ENCODE measurements around the gene SERTAD1. TPM values are rescaled to one million over a fixed set of nuclear protein-coding genes. Genes with fewer than 3 reads are reported as not detected.
A peak's percentile ranks its signal among the peaks of the same experiment; 100 is the strongest.

The SERTAD1 gene
- total and polyA plus RNA-seq, 2 donors (not counting 1 experiment from before 2014, with no cell fraction given): 11.9 to 59.4 TPM

- POLR2A ChIA-PET: interaction anchor here (1.2 to 5.8 kb wide), 2 partner anchors 10 to 20 kb away, joined by 3 to 63 read pairs; partner anchors contain the start of gene SERTAD3
- TF ChIP-seq CTCF (IDR thresholded peaks at IDR 0.05) (no peak), EZH2 (IDR thresholded peaks at IDR 0.05; ENCODE audit: borderline replicate concordance, insufficient read depth, low read depth, low read length, poor library complexity, severe bottlenecking) (no peak)
- H3K9me3 ChIP-seq (ENCODE audit: control extremely low read depth in 1 of 3, control insufficient read depth in 2 of 3, insufficient read depth in 1 of 3, low read length in 2 of 3): no peaks in the 10 kb centered on the region
- WGBS (ENCODE audit: insufficient coverage): 100% methylated on average over 1 of the region's 6 CpGs
- H2AFZ ChIP-seq (ENCODE audit: insufficient read depth, low read depth, low read length, poor library complexity, severe bottlenecking): no peak overlapping the region
- H3K36me3 ChIP-seq (replicated peaks in 1 of 2; ENCODE audit: control extremely low read depth in 1 of 2, control insufficient read depth in 1 of 2, extremely low read depth in 1 of 2, insufficient read depth in 2 of 2, low read length in 1 of 2): peaks cover 0 to 9% of the 10 kb centered on the region in 2 experiments
- H3K27ac ChIP-seq (ENCODE audit: low read length in 2 of 2): no peak overlapping the region
- intact Hi-C loops (cut with micrococcal nuclease): no loop called here
- H3K4me2 ChIP-seq (replicated peaks; ENCODE audit: low read depth, low read length, poor library complexity, severe bottlenecking): peak overlapping the region; percentile 92
- no peaks in the 10 kb centered on the region for H3K27me3 Mint-ChIP-seq
- H4K20me1 ChIP-seq (ENCODE audit: control insufficient read depth, insufficient read depth, low read length, poor library complexity, severe bottlenecking): no peaks in the 10 kb centered on the region
- H3K79me2 ChIP-seq (ENCODE audit: control insufficient read depth, insufficient read depth, low read length): peaks cover 26% of the 10 kb centered on the region
- CTCF ChIA-PET: interaction anchor here (0.5 to 9.5 kb wide), 7 partner anchors 12 to 138 kb away, joined by 3 to 86 read pairs (median 5); partner anchors contain the start of genes BLVRB, SERTAD3 and SPTBN4
- H3K4me1 Mint-ChIP-seq: peaks cover 32% of the 10 kb centered on the region
- H3K27me3 ChIP-seq (replicated peaks in 1 of 4; ENCODE audit: control extremely low read depth in 1 of 4, control insufficient read depth in 3 of 4, insufficient read depth in 4 of 4, low read length in 3 of 4): no peaks in the 10 kb centered on the region
- H3K4me3 ChIP-seq (ENCODE audit: control extremely low read depth in 1 of 5, extremely low read depth in 1 of 5, insufficient read depth in 1 of 5, low read depth in 2 of 5, low read length in 4 of 5): no peak overlapping the region
- H3K27ac Mint-ChIP-seq: no peak overlapping the region
- H3K9me3 Mint-ChIP-seq (ENCODE audit: insufficient read depth): no peaks in the 10 kb centered on the region
- no peak overlapping the region for H3K9ac ChIP-seq (ENCODE audit: low read length)
- H3K4me3 Mint-ChIP-seq: peak overlapping the region; percentile 34
- H3K4me1 ChIP-seq (ENCODE audit: control insufficient read depth in 2 of 2, insufficient read depth in 2 of 2, low read length in 2 of 2): peaks cover 14 to 28% of the 10 kb centered on the region in 2 donors
- DNase-seq (no peak), ATAC-seq (ENCODE audit: low read depth) (no peak)
Observed at GRCh38 chr19:40423938-40424337, 1.9 kb downstream of the SERTAD1 start.

GRCh38 chr19:40422748-40423566 lies 2.8 kb downstream of the SERTAD1 start:
- CTCF ChIA-PET: interaction anchor here (1.3 to 9.5 kb wide), 4 partner anchors 19 to 118 kb away, joined by 4 to 87 read pairs (median 46); partner anchors contain the start of genes BLVRB, SERTAD3 and SPTBN4
- 98% methylated on average over 25 of the region's 31 CpGs for WGBS (ENCODE audit: insufficient coverage)
- Histone ChIP-seq H3K79me2 (ENCODE audit: control insufficient read depth, insufficient read depth, low read length) (peaks cover 26% of the 10 kb centered on the region), H4K20me1 (ENCODE audit: control insufficient read depth, insufficient read depth, low read length, poor library complexity, severe bottlenecking) (no peaks in the 10 kb centered on the region), H3K4me2 (replicated peaks; ENCODE audit: low read depth, low read length, poor library complexity, severe bottlenecking) (no peak overlapping the region), H3K9ac (ENCODE audit: low read length) (no peak overlapping the region), H3K36me3 (replicated peaks in 1 of 2; ENCODE audit: control extremely low read depth in 1 of 2, control insufficient read depth in 1 of 2, extremely low read depth in 1 of 2, insufficient read depth in 2 of 2, low read length in 1 of 2) (peaks cover 0 to 9% of the 10 kb centered on the region in 2 experiments), H3K9me3 (ENCODE audit: control extremely low read depth in 1 of 3, control insufficient read depth in 2 of 3, insufficient read depth in 1 of 3, low read length in 2 of 3) (no peaks in the 10 kb centered on the region), H3K27me3 (replicated peaks in 1 of 4; ENCODE audit: control extremely low read depth in 1 of 4, control insufficient read depth in 3 of 4, insufficient read depth in 4 of 4, low read length in 3 of 4) (no peaks in the 10 kb centered on the region), H2AFZ (ENCODE audit: insufficient read depth, low read depth, low read length, poor library complexity, severe bottlenecking) (no peak overlapping the region), H3K4me1 (ENCODE audit: control insufficient read depth in 2 of 2, insufficient read depth in 2 of 2, low read length in 2 of 2) (peaks cover 14 to 28% of the 10 kb centered on the region in 2 donors), H3K27ac (ENCODE audit: low read length in 2 of 2) (no peak overlapping the region), H3K4me3 (ENCODE audit: control extremely low read depth in 1 of 5, extremely low read depth in 1 of 5, insufficient read depth in 1 of 5, low read depth in 2 of 5, low read length in 4 of 5) (no peak overlapping the region)
- Mint-ChIP-seq H3K27me3 (no peaks in the 10 kb centered on the region), H3K4me3 (no peak overlapping the region), H3K4me1 (peaks cover 32% of the 10 kb centered on the region), H3K9me3 (ENCODE audit: insufficient read depth) (no peaks in the 10 kb centered on the region), H3K27ac (no peak overlapping the region)
- TF ChIP-seq EZH2 (IDR thresholded peaks at IDR 0.05; ENCODE audit: borderline replicate concordance, insufficient read depth, low read depth, low read length, poor library complexity, severe bottlenecking): no peak
- no peak for TF ChIP-seq CTCF (IDR thresholded peaks at IDR 0.05)
- no peak for DNase-seq
- intact Hi-C loops (cut with micrococcal nuclease): no loop called here
- POLR2A ChIA-PET: interaction anchor here (0.7 to 5.8 kb wide), 2 partner anchors 10 to 21 kb away, joined by 3 to 63 read pairs; partner anchors contain the start of gene SERTAD3
- ATAC-seq (ENCODE audit: low read depth): no peak
